ENCODE data around the gene LRP11.

The LRP11 gene

GRCh38 chr6:149821492-149821891, 42.7 kb downstream of the LRP11 start:
- in situ Hi-C loops (cut with HindIII; ENCODE audit: low sequenced_read_pairs), result no loop called here
- no peak for TF ChIP-seq CTCF (IDR thresholded peaks at IDR 0.05; ENCODE audit: low read depth, low read length, missing control alignments)
- H3K4me3 ChIP-seq (ENCODE audit: low read depth, low read length), result no peak overlapping the region
- DNase-seq (ENCODE audit: low read depth), result no peak

GRCh38 chr6:149820506-149820905, 43.7 kb downstream of the LRP11 start:
- no peak for DNase-seq (ENCODE audit: low read depth)
- in situ Hi-C loops (cut with HindIII; ENCODE audit: low sequenced_read_pairs), result no loop called here
- H3K4me3 ChIP-seq (ENCODE audit: low read depth, low read length), result no peak overlapping the region
- TF ChIP-seq CTCF (IDR thresholded peaks at IDR 0.05; ENCODE audit: low read depth, low read length, missing control alignments), result no peak

GRCh38 chr6:149815788-149816187, 48.4 kb downstream of the LRP11 start:
- DNase-seq (ENCODE audit: low read depth), result no peak
- in situ Hi-C loops (cut with HindIII; ENCODE audit: low sequenced_read_pairs), result loop anchor here (10.0 kb wide), 1 partner anchor 61 kb away; no protein-coding TSS in a partner anchor
- TF ChIP-seq CTCF (IDR thresholded peaks at IDR 0.05; ENCODE audit: low read depth, low read length, missing control alignments), result no peak
- H3K4me3 ChIP-seq (ENCODE audit: low read depth, low read length), result no peak overlapping the region

GRCh38 chr6:149813351-149813750, 50.8 kb downstream of the LRP11 start:
- in situ Hi-C loops (cut with HindIII; ENCODE audit: low sequenced_read_pairs), result loop anchor here (10.0 kb wide), 1 partner anchor 59 kb away; no protein-coding TSS in a partner anchor
- H3K4me3 ChIP-seq (ENCODE audit: low read depth, low read length), result no peak overlapping the region
- TF ChIP-seq CTCF (IDR thresholded peaks at IDR 0.05; ENCODE audit: low read depth, low read length, missing control alignments), result no peak
- no peak for DNase-seq (ENCODE audit: low read depth)

- TF ChIP-seq CTCF (IDR thresholded peaks at IDR 0.05; ENCODE audit: low read depth, low read length, missing control alignments), result no peak
- H3K4me3 ChIP-seq (ENCODE audit: low read depth, low read length), result no peak overlapping the region
- in situ Hi-C loops (cut with HindIII; ENCODE audit: low sequenced_read_pairs), result loop anchor here (10.0 kb wide), 1 partner anchor 55 kb away; no protein-coding TSS in a partner anchor
- no peak for DNase-seq (ENCODE audit: low read depth)
These were observed 54.4 kb downstream of the LRP11 start for GRCh38 chr6:149809798-149810197.

GRCh38 chr6:149806127-149806526, 58.0 kb downstream of the LRP11 start:
- TF ChIP-seq CTCF (IDR thresholded peaks at IDR 0.05; ENCODE audit: low read depth, low read length, missing control alignments), result no peak
- H3K4me3 ChIP-seq (ENCODE audit: low read depth, low read length), result no peak overlapping the region
- no peak for DNase-seq (ENCODE audit: low read depth)
- in situ Hi-C loops (cut with HindIII; ENCODE audit: low sequenced_read_pairs), result no loop called here

GRCh38 chr6:149783551-149783950, 80.6 kb downstream of the LRP11 start:
- DNase-seq (ENCODE audit: low read depth), result no peak
- no peak overlapping the region for H3K4me3 ChIP-seq (ENCODE audit: low read depth, low read length)
- in situ Hi-C loops (cut with HindIII; ENCODE audit: low sequenced_read_pairs), result no loop called here
- no peak for TF ChIP-seq CTCF (IDR thresholded peaks at IDR 0.05; ENCODE audit: low read depth, low read length, missing control alignments)

All from astrocyte of the cerebellum (primary cell).